DOHH2 (cell line): ENCODE measurements around the gene DCST2.

Experiments
- EZH2phosphoT487 ChIP-seq: fragments of 200-600 bp; sonication (generic); IDR thresholded peaks from 2 replicates; pipeline ENCODE4 v1.6.1; 2017; ENCODE audit warnings: borderline replicate concordance, mild to moderate bottlenecking, antibody characterized with exemption, low read length, moderate library complexity, mixed read lengths
- TF ChIP-seq, protein P1 (sequence below): fragments of 200-600 bp; sonication (generic); IDR thresholded peaks from one replicate; pipeline ENCODE4 v1.5.1; 2014; ENCODE audit warnings: antibody characterized with exemption, mild to moderate bottlenecking, low read depth, low read length; ENCODE audit not compliant: poor library complexity, severe bottlenecking

DNA sequence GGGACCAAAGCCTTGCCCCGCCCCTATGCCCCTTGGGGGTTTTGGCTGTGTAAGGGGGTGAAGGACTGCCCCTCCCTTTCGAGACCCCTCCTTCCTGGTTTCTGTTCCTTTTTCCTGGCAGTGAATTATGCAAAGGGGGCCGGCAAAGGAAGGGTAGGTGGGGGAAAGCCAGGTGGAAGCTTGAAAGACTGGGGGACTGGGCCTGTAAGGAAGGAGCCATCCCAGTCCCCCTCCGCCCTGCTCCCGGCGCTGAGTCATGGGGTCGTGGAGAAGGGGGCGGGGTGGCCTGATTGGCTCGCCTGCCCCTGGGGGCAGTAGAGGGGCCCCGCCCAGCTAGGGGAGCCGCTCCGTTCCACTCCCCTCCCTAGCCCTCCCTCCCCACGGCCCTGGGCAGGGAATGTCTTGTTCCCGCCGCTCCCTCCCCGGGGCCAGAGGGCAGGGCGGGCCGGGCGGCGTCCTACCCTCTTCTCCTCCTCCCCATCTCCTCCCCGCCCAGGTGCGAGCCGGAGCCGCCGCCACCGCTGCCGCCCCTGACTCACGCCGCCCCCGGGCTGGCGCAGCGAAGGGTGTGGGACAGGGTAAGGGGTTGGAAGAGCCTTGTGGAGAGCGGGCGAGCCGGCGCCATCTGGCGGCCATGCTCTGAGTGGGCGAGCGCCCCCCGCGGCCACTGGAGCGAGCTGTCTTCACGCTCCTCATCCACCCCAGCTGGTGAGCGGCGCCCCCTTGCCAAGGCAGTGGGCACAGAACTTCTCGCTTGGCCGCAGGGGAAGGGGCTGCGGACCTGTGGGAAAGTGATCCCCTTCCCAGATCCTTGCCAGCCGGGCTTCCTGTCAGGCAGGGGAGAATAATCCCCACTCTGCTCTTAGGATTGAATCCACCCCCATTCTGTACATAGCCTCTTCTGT lies 16.3 kb downstream of the DCST2 start:
- TF ChIP-seq, protein P1, sequence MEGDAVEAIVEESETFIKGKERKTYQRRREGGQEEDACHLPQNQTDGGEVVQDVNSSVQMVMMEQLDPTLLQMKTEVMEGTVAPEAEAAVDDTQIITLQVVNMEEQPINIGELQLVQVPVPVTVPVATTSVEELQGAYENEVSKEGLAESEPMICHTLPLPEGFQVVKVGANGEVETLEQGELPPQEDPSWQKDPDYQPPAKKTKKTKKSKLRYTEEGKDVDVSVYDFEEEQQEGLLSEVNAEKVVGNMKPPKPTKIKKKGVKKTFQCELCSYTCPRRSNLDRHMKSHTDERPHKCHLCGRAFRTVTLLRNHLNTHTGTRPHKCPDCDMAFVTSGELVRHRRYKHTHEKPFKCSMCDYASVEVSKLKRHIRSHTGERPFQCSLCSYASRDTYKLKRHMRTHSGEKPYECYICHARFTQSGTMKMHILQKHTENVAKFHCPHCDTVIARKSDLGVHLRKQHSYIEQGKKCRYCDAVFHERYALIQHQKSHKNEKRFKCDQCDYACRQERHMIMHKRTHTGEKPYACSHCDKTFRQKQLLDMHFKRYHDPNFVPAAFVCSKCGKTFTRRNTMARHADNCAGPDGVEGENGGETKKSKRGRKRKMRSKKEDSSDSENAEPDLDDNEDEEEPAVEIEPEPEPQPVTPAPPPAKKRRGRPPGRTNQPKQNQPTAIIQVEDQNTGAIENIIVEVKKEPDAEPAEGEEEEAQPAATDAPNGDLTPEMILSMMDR: peak; percentile 100
- no peak for TF ChIP-seq EZH2phosphoT487
